ENCODE measurements around the gene RBM22. TPM values are rescaled to one million over a fixed set of nuclear protein-coding genes. Genes with fewer than 3 reads are reported as not detected.

Gene RBM22
- polyA plus RNA-seq, 2 of the 4 experiments (the other 2 are of a cell fraction), result 42.2 to 75.7 TPM

- TF ChIP-seq PBX3 (IDR thresholded peaks at IDR 0.05) (no peak), HOXB5 (CRISPR knock-in tag; IDR thresholded peaks at IDR 0.05) (no peak), ELK1 (IDR thresholded peaks at IDR 0.05; ENCODE audit: low read depth, low read length) (no peak), CEBPB (IDR thresholded peaks at IDR 0.05) (no peak), MAFK (IDR thresholded peaks at IDR 0.05; ENCODE audit: partially characterized antibody) (no peak)
Observed at GRCh38 chr5:150689120-150689519, 11.7 kb downstream of the RBM22 start (continued).

GRCh38 chr5:150676578-150676977 is 24.3 kb downstream of the RBM22 start:
- POLR2A ChIA-PET, result no interaction called here
- H3K4me1 ChIP-seq, result 0 out of 3 replicates have a peak, but pooled peaks cover 5% of the 10 kb centered on the region
- H3K4me2 ChIP-seq, result no peak overlapping the region
- H3K9me3 ChIP-seq, result no peaks in the 10 kb centered on the region
- no peak overlapping the region for H3K4me3 ChIP-seq
- 76% methylated on average over 9 of the region's 9 CpGs for WGBS (ENCODE audit: missing lambda C conversion rate)
- DNase-seq (ENCODE audit: low read depth in 1 of 2, low spot score in 1 of 2) (no peak), ATAC-seq (no peak), FAIRE-seq (no peak)
- TF ChIP-seq MYC (IDR thresholded peaks at IDR 0.05; ENCODE audit: borderline replicate concordance, low read length) (no peak), ESRRA (IDR thresholded peaks at IDR 0.05; ENCODE audit: borderline replicate concordance, low read length) (no peak), FOSB (CRISPR knock-in tag; IDR thresholded peaks at IDR 0.05) (no peak), REST (IDR thresholded peaks at IDR 0.05) (no peak), HDAC2 (IDR thresholded peaks at IDR 0.05) (no peak), POLR2A (IDR thresholded peaks at IDR 0.05; ENCODE audit: low read length) (no peak), HEYL (CRISPR knock-in tag; IDR thresholded peaks at IDR 0.05) (no peak), JUN (IDR thresholded peaks at IDR 0.05) (no peak), CTCF (IDR thresholded peaks at IDR 0.05) (no peak)
- no peak overlapping the region for H3K27ac ChIP-seq
- CTCF ChIA-PET, result no interaction called here

GRCh38 chr5:150675069-150675468 is 25.8 kb downstream of the RBM22 start:
- no peak overlapping the region for H3K27ac ChIP-seq
- 0 out of 3 replicates have a peak, but pooled peaks cover 5% of the 10 kb centered on the region for H3K4me1 ChIP-seq
- TF ChIP-seq TFCP2L1 (CRISPR knock-in tag; IDR thresholded peaks at IDR 0.05) (no peak), EHF (CRISPR knock-in tag; IDR thresholded peaks at IDR 0.05) (no peak), SREBF2 (IDR thresholded peaks at IDR 0.05) (no peak), KDM5A (IDR thresholded peaks at IDR 0.05) (no peak), KDM1A (IDR thresholded peaks at IDR 0.05; ENCODE audit: low read depth) (no peak), USF2 (IDR thresholded peaks at IDR 0.05) (no peak), PHF8 (IDR thresholded peaks at IDR 0.05; ENCODE audit: borderline replicate concordance, low read depth) (no peak), POLR2AphosphoS2 (conservative IDR thresholded peaks at IDR 0.05; ENCODE audit: low read length) (no peak), ESRRA (IDR thresholded peaks at IDR 0.05; ENCODE audit: borderline replicate concordance, low read length) (no peak), CEBPB (IDR thresholded peaks at IDR 0.05) (no peak), RARB (CRISPR knock-in tag; IDR thresholded peaks at IDR 0.05) (no peak), CBX8 (IDR thresholded peaks at IDR 0.05) (no peak)
- no peaks in the 10 kb centered on the region for H3K9me3 ChIP-seq
- no peak overlapping the region for H3K4me3 ChIP-seq
- ChIA-PET CTCF (interaction anchor here (1.0 to 6.6 kb wide), 4 partner anchors 18 to 210 kb away, joined by 3 to 30 read pairs (median 3); partner anchors contain the start of gene RBM22), POLR2A (no interaction called here)
- FAIRE-seq (no peak), DNase-seq (ENCODE audit: low read depth in 1 of 2, low spot score in 1 of 2) (no peak), ATAC-seq (no peak)
- H3K4me2 ChIP-seq, result no peak overlapping the region
- WGBS (ENCODE audit: missing lambda C conversion rate), result 88% methylated on average over 6 of the region's 6 CpGs
